Thymus (tissue), 11 donors: ENCODE data around the gene GPR158. TPM values are rescaled to one million over a fixed set of nuclear protein-coding genes. Genes with fewer than 3 reads are reported as not detected.

Experiments
- DNase-seq, 9 donors: peaks; one replicate each; pipeline ENCODE4 v3.0.0-alpha.2; 2013; ENCODE audit warnings: low spot score in 9 of 9, low read depth in 6 of 9, missing footprints in 1 of 9
- H3K27ac ChIP-seq, 2 donors: one replicate each; pipeline ENCODE4 v1.5.1; 2013; ENCODE audit warnings: control low read depth in 1 of 2, low read depth in 1 of 2, low read length in 1 of 2, mild to moderate bottlenecking in 1 of 2, moderate library complexity in 1 of 2
- H3K27me3 ChIP-seq, 2 donors: one replicate each; pipeline ENCODE4 v1.5.1; 2013; ENCODE audit warnings: low read length in 1 of 2; ENCODE audit not compliant: control insufficient read depth in 2 of 2, insufficient read depth in 1 of 2
- H3K36me3 ChIP-seq, 2 donors: one replicate each; pipeline ENCODE4 v1.5.1; 2013; ENCODE audit warnings: low read length in 1 of 2, mild to moderate bottlenecking in 1 of 2, moderate library complexity in 1 of 2; ENCODE audit not compliant: control insufficient read depth in 2 of 2, insufficient read depth in 2 of 2
- H3K4me1 ChIP-seq, 2 donors: one replicate each; pipeline ENCODE4 v1.5.1; 2013; ENCODE audit warnings: low read length in 2 of 2; ENCODE audit not compliant: control insufficient read depth in 2 of 2, insufficient read depth in 2 of 2
- H3K4me3 ChIP-seq, 2 donors: one replicate each; pipeline ENCODE4 v1.5.1; 2013; ENCODE audit warnings: low read length in 2 of 2, control low read depth in 1 of 2, mild to moderate bottlenecking in 1 of 2
- H3K9me3 ChIP-seq, 2 donors: one replicate each; pipeline ENCODE4 v1.5.1; 2013; ENCODE audit warnings: low read length in 1 of 2, mild to moderate bottlenecking in 1 of 2; ENCODE audit not compliant: control insufficient read depth in 2 of 2, insufficient read depth in 1 of 2
- WGBS: extraction: QIAGEN DNeasy Blood & Tissue Kit; methylation state at CpG from one replicate; pipeline ENCODE4 v1.1.7; 2013; 5-methylcytosine and 5-hydroxymethylcytosine counted together
- polyA plus RNA-seq: library from polyadenylated mRNA; stranded (reverse); fragments of 200-250 nt; gene quantifications from one replicate; pipeline ENCODE4 v1.2.3, GENCODE V29; 2013
- total RNA-seq: library from RNA; stranded (reverse); fragments of 120-200 nt; gene quantifications from one replicate; pipeline ENCODE4 v1.2.4, GENCODE V29; 2013
- donor health status: healthy.

The GPR158 gene
- total and polyA plus RNA-seq, 2 donors = under 0.01 to 0.02 TPM

GRCh38 chr10:25451401-25451800, 276.6 kb downstream of the GPR158 start:
- DNase-seq = no peak
- WGBS = 89% methylated on average over 4 of the region's 4 CpGs
- Histone ChIP-seq H3K27ac (no peak overlapping the region), H3K27me3 (no peaks in the 10 kb centered on the region), H3K36me3 (no peaks in the 10 kb centered on the region), H3K4me3 (no peak overlapping the region), H3K9me3 (no peaks in the 10 kb centered on the region), H3K4me1 (no peaks in the 10 kb centered on the region)

GRCh38 chr10:25453619-25454018, 278.8 kb downstream of the GPR158 start:
- no peak for DNase-seq
- Histone ChIP-seq H3K36me3 (no peaks in the 10 kb centered on the region), H3K27ac (no peak overlapping the region), H3K4me1 (no peaks in the 10 kb centered on the region), H3K4me3 (no peak overlapping the region), H3K9me3 (no peaks in the 10 kb centered on the region), H3K27me3 (no peaks in the 10 kb centered on the region)
- 36% methylated on average over 1 of the region's 1 CpG for WGBS

- no peaks in the 10 kb centered on the region for H3K4me1 ChIP-seq
- no peak for DNase-seq
- 32% methylated on average over 4 of the region's 4 CpGs for WGBS
- no peaks in the 10 kb centered on the region for H3K9me3 ChIP-seq
- no peak overlapping the region for H3K4me3 ChIP-seq
- H3K36me3 ChIP-seq = no peaks in the 10 kb centered on the region
- no peak overlapping the region for H3K27ac ChIP-seq
- H3K27me3 ChIP-seq = no peaks in the 10 kb centered on the region
These were observed 281.3 kb downstream of the GPR158 start for GRCh38 chr10:25455980-25456567.

GRCh38 chr10:25457552-25457951, 282.8 kb downstream of the GPR158 start:
- H3K4me3 ChIP-seq = no peak overlapping the region
- no peaks in the 10 kb centered on the region for H3K27me3 ChIP-seq
- H3K36me3 ChIP-seq = no peaks in the 10 kb centered on the region
- DNase-seq = no peak
- no peak overlapping the region for H3K27ac ChIP-seq
- H3K9me3 ChIP-seq = no peaks in the 10 kb centered on the region
- 94% methylated on average over 2 of the region's 2 CpGs for WGBS
- no peaks in the 10 kb centered on the region for H3K4me1 ChIP-seq

GRCh38 chr10:25465582-25466372, 291.0 kb downstream of the GPR158 start:
- WGBS = 93% methylated on average over 20 of the region's 20 CpGs
- no peak for DNase-seq
- no peaks in the 10 kb centered on the region for H3K36me3 ChIP-seq
- H3K4me1 ChIP-seq = no peaks in the 10 kb centered on the region
- H3K27me3 ChIP-seq = no peaks in the 10 kb centered on the region
- no peaks in the 10 kb centered on the region for H3K9me3 ChIP-seq
- H3K4me3 ChIP-seq = no peak overlapping the region
- no peak overlapping the region for H3K27ac ChIP-seq

GRCh38 chr10:25467881-25468280, 293.1 kb downstream of the GPR158 start:
- H3K27ac ChIP-seq = no peak overlapping the region

GRCh38 chr10:25481467-25481866, 306.7 kb downstream of the GPR158 start:
- DNase-seq = no peak
- Histone ChIP-seq H3K4me1 (no peaks in the 10 kb centered on the region), H3K9me3 (no peaks in the 10 kb centered on the region), H3K4me3 (no peak overlapping the region), H3K27ac (no peak overlapping the region), H3K27me3 (no peaks in the 10 kb centered on the region), H3K36me3 (no peaks in the 10 kb centered on the region)
- WGBS = 82% methylated on average over 3 of the region's 3 CpGs

More at GRCh38 chr10:25467881-25468280, 293.1 kb downstream of the GPR158 start:
- 77% methylated on average over 8 of the region's 8 CpGs for WGBS
- H3K36me3 ChIP-seq = no peaks in the 10 kb centered on the region
- no peaks in the 10 kb centered on the region for H3K4me1 ChIP-seq
- DNase-seq = no peak
- no peaks in the 10 kb centered on the region for H3K9me3 ChIP-seq
- no peak overlapping the region for H3K4me3 ChIP-seq
- no peaks in the 10 kb centered on the region for H3K27me3 ChIP-seq

- Histone ChIP-seq H3K4me1 (no peaks in the 10 kb centered on the region), H3K27me3 (no peaks in the 10 kb centered on the region), H3K27ac (no peak overlapping the region), H3K4me3 (no peak overlapping the region), H3K9me3 (no peaks in the 10 kb centered on the region), H3K36me3 (no peaks in the 10 kb centered on the region)
- 86% methylated on average over 4 of the region's 4 CpGs for WGBS
- DNase-seq = no peak
These were observed 309.2 kb downstream of the GPR158 start for GRCh38 chr10:25483999-25484398.

GRCh38 chr10:25487266-25487665, 312.5 kb downstream of the GPR158 start:
- 92% methylated on average over 5 of the region's 5 CpGs for WGBS
- no peaks in the 10 kb centered on the region for H3K4me1 ChIP-seq

More at GRCh38 chr10:25487266-25487665, 312.5 kb downstream of the GPR158 start:
- no peak for DNase-seq
- Histone ChIP-seq H3K36me3 (no peaks in the 10 kb centered on the region), H3K9me3 (no peaks in the 10 kb centered on the region), H3K4me3 (no peak overlapping the region), H3K27me3 (no peaks in the 10 kb centered on the region), H3K27ac (no peak overlapping the region)
